ENCODE measurements around the gene RHOV. TPM values are rescaled to one million over a fixed set of nuclear protein-coding genes. Genes with fewer than 3 reads are reported as not detected.

RHOV gene
- total RNA-seq, 1 donor from 2014 or later: not detected

DNA sequence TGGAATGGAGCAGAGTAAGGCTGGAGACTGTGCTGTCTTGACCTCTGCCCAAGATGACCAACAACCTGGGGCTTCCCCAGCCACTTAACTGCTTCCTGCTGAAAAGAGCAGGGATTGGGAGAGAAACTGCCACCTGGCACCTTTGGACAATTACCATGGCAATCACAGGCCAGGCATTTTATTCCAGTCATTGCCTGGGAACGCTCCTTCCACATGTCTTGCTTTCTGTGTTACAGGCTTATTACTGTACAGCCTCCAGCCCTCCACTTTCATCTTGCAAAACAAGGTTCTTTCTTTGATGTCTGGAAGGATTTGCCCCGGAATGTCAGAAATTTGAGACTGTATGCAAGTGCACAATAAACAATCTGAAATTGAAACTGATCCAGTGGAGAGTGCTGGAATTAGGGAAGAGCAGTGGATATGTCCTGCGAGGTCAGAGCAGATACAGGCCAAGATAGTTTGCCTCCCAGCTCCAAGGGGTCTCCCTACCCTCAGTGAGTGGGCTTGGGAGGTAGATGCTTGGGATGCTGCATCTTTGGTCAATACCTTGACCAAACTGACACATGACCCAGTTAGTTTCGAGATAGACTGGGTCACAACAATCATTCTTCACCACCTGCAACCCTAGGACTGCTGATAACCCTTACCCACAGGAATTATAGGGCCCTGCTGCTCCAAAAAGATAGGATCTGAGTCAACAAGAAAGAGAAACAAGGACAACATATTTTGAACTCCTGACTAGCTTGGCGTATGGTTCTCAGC lies 48.2 kb downstream of the RHOV start:
- no peak for DNase-seq (ENCODE audit: low spot score in 2 of 2)
- TF ChIP-seq CTCF (IDR thresholded peaks at IDR 0.05): no peak
- H3K36me3 ChIP-seq: no peaks in the 10 kb centered on the region
- no peaks in the 10 kb centered on the region for H3K4me1 ChIP-seq
- H3K4me3 ChIP-seq: no peak overlapping the region
- intact Hi-C loops (cut with DNase I): no loop called here
- H3K27me3 ChIP-seq: no peaks in the 10 kb centered on the region
- no peaks in the 10 kb centered on the region for H3K9me3 ChIP-seq
- no peak overlapping the region for H3K27ac ChIP-seq

DNA sequence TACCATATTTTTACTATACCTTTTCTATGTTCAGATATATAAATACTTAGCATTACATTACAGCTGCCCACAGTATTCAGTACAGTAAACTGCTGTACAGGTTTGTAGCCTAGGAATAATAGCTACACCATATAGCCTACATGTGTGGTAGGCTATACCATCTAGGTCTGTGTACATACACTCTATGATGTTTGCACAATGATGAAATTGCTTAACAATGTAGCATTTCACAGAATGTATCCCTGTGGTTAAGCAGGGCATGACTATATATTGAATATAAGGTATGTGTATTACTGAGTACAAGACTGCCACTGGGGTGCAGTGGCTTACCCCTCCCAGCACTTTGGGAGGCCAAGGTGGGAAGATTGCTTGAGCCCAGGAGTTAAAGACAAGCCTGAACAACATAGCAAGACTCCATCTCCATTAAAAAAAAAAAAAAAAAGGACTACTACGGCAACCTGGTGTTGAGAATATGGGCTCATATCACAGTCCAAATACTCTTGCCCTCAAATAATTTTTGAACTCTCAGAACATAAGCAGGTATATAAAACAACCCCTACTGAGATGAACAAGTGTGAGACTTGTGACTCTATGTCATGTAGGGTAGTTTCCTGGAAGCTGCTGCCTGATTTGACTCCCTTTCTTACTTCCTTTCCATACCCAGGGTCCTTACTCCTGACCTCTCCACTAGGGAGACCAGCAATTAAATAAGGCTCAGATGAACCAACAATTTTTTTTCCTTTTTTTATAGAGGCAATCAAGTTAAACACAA lies 50.3 kb downstream of the RHOV start:
- DNase-seq (ENCODE audit: low spot score in 2 of 2): no peak
- H3K27ac ChIP-seq: no peak overlapping the region
- H3K36me3 ChIP-seq: no peaks in the 10 kb centered on the region
- no peak for TF ChIP-seq CTCF (IDR thresholded peaks at IDR 0.05)
- intact Hi-C loops (cut with DNase I): no loop called here
- no peaks in the 10 kb centered on the region for H3K4me1 ChIP-seq
- H3K27me3 ChIP-seq: no peaks in the 10 kb centered on the region
- no peak overlapping the region for H3K4me3 ChIP-seq
- no peaks in the 10 kb centered on the region for H3K9me3 ChIP-seq

Other genes with a start within 250 kb of the RHOV start
- not detected for gene RAD51, start 179.1 kb downstream of the RHOV start, total RNA-seq
- 6.0 TPM for gene RMDN3, start 119.0 kb downstream of the RHOV start, total RNA-seq
- 26.4 TPM for gene GCHFR, start 110.2 kb downstream of the RHOV start, total RNA-seq
- not detected for gene C15orf62, start 104.3 kb downstream of the RHOV start, total RNA-seq
- gene ZFYVE19, start 67.1 kb downstream of the RHOV start, total RNA-seq: 61.0 TPM
- 26.2 TPM for gene DNAJC17, start 66.8 kb downstream of the RHOV start, total RNA-seq
- not detected for gene PPP1R14D, start 45.5 kb downstream of the RHOV start, total RNA-seq
- gene SPINT1, start 30.2 kb downstream of the RHOV start, total RNA-seq: 1.5 TPM
- gene VPS18, start 20.2 kb upstream of the RHOV start, total RNA-seq: 51.8 TPM
- 30.2 TPM for gene DLL4, start 55.1 kb upstream of the RHOV start, total RNA-seq
- 28.5 TPM for gene CHAC1, start 79.2 kb upstream of the RHOV start, total RNA-seq
- 57.8 TPM for gene INO80, start 242.0 kb upstream of the RHOV start, total RNA-seq

Data from ascending aorta (tissue), 2 donors.